ENCODE data around the gene DGKI.

DNA sequence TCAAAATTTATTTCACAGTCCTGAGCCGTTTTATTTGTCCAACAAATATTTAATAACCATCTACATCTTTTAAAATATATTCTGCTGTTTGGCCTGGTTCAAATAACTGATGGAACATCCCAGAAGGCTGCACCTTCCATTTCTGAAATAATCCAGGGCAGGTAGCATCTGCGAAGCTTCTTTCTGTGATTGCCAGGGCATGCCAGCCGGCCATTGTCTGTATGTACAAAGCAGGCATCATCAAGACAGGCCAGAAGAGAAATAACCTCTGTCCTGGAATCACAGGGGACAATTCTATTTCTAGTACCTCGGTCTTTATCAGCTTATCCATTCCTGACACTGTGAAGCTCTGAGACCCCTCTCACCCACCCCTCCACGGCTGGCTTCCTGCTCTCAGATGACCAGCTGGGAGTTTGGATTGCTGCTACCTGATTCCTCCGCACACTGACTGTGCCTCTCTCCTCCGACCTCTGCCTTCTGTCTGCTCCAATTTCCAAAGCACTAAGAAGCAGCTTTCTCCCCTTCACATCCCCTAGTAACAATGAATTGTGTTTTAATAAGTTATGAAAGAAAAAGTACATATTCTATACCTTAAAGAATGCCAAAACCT lies 8.0 kb downstream of the DGKI start:
- TF ChIP-seq CTBP1 (IDR thresholded peaks at IDR 0.05; ENCODE audit: borderline replicate concordance) (no peak), SP1 (IDR thresholded peaks at IDR 0.05) (no peak), FOXA1 (IDR thresholded peaks at IDR 0.05) (no peak), BHLHE40 (IDR thresholded peaks at IDR 0.05; ENCODE audit: borderline replicate concordance) (no peak), FOXK2 (IDR thresholded peaks at IDR 0.05) (no peak), L3MBTL2 (conservative IDR thresholded peaks at IDR 0.05) (no peak), ARNT (IDR thresholded peaks at IDR 0.05) (no peak), FOXM1 (IDR thresholded peaks at IDR 0.05; ENCODE audit: borderline replicate concordance) (no peak), NFRKB (IDR thresholded peaks at IDR 0.05) (no peak), ELF4 (IDR thresholded peaks at IDR 0.05) (no peak), HDGF (IDR thresholded peaks at IDR 0.05; ENCODE audit: borderline replicate concordance) (no peak), SUZ12 (IDR thresholded peaks at IDR 0.05) (no peak)
- TF ChIP-seq, protein P1, sequence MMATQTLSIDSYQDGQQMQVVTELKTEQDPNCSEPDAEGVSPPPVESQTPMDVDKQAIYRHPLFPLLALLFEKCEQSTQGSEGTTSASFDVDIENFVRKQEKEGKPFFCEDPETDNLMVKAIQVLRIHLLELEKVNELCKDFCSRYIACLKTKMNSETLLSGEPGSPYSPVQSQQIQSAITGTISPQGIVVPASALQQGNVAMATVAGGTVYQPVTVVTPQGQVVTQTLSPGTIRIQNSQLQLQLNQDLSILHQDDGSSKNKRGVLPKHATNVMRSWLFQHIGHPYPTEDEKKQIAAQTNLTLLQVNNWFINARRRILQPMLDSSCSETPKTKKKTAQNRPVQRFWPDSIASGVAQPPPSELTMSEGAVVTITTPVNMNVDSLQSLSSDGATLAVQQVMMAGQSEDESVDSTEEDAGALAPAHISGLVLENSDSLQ (IDR thresholded peaks at IDR 0.05), result no peak
